ENCODE measurements around the gene MDK.
"Not testable (repeated sequence)": the region's sequence is repeated elsewhere in the genome, so short reads cannot be mapped to it uniquely, and the experiment has no call there.

The MDK gene

GRCh38 chr11:46379482-46380293, 1.8 kb upstream of the MDK start:
- H3K36me3 ChIP-seq (ENCODE audit: control insufficient read depth in 2 of 2, insufficient read depth in 1 of 2, low read length in 2 of 2): peaks cover 0 to 53% of the 10 kb centered on the region in 2 experiments; a peak in 1 of 3 replicates
- CTCF ChIA-PET: interaction anchor here (0.5 to 4.0 kb wide), 5 partner anchors 11 to 462 kb away, joined by 3 to 18 read pairs (median 3); no protein-coding TSS in a partner anchor
- POLR2A ChIA-PET: interaction anchor here (1.1 kb wide), 1 partner anchor 9 kb away, joined by 3 read pairs; no protein-coding TSS in a partner anchor
- H3K9me3 ChIP-seq (ENCODE audit: control insufficient read depth, insufficient read depth, low read depth, low read length); H3K27ac ChIP-seq (ENCODE audit: extremely low read depth, low read depth, low read length); H3K4me3 ChIP-seq (ENCODE audit: low read depth, low read length); H3K4me1 ChIP-seq (ENCODE audit: control insufficient read depth, insufficient read depth, low read length): not testable (repeated sequence)
- peak; percentile 77; the same call in 1 of the 2 replicates for TF ChIP-seq ZBTB20 (tag by site-specific recombination; IDR thresholded peaks at IDR 0.05)
- peak; percentile 61; the same call in 1 of the 2 replicates for TF ChIP-seq GLIS2 (tag by site-specific recombination; IDR thresholded peaks at IDR 0.05)
- TF ChIP-seq SP3 (tag by site-specific recombination; IDR thresholded peaks at IDR 0.05): peak; percentile 38
- TF ChIP-seq SP2 (tag by site-specific recombination; IDR thresholded peaks at IDR 0.05): peak; percentile 63
- peak; percentile 96 for TF ChIP-seq ZIC2 (tag by site-specific recombination; IDR thresholded peaks at IDR 0.05)
- peak; percentile 90 for TF ChIP-seq ZBTB48 (tag by site-specific recombination; IDR thresholded peaks at IDR 0.05)
- TF ChIP-seq ZFHX2 (tag by site-specific recombination; conservative IDR thresholded peaks at IDR 0.05): peak; percentile 51
- TF ChIP-seq, protein P1, sequence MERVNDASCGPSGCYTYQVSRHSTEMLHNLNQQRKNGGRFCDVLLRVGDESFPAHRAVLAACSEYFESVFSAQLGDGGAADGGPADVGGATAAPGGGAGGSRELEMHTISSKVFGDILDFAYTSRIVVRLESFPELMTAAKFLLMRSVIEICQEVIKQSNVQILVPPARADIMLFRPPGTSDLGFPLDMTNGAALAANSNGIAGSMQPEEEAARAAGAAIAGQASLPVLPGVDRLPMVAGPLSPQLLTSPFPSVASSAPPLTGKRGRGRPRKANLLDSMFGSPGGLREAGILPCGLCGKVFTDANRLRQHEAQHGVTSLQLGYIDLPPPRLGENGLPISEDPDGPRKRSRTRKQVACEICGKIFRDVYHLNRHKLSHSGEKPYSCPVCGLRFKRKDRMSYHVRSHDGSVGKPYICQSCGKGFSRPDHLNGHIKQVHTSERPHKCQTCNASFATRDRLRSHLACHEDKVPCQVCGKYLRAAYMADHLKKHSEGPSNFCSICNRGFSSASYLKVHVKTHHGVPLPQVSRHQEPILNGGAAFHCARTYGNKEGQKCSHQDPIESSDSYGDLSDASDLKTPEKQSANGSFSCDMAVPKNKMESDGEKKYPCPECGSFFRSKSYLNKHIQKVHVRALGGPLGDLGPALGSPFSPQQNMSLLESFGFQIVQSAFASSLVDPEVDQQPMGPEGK (tag by site-specific recombination; IDR thresholded peaks at IDR 0.05): peak; percentile 48; the same call in 1 of the 2 replicates
- TF ChIP-seq ZBTB8A (tag by site-specific recombination; IDR thresholded peaks at IDR 0.05): peak; percentile 80
- TF ChIP-seq KLF1 (tag by site-specific recombination; IDR thresholded peaks at IDR 0.05): peak; percentile 21; the same call in 1 of the 2 replicates
- peak; percentile 75 for TF ChIP-seq ZXDB (tag by site-specific recombination; IDR thresholded peaks at IDR 0.05)
- TF ChIP-seq ZNF341 (tag by site-specific recombination; IDR thresholded peaks at IDR 0.05; ENCODE audit: low read depth): peak; percentile 19
- TF ChIP-seq WT1 (tag by site-specific recombination; IDR thresholded peaks at IDR 0.05): 0 out of 2 replicates have a peak, but pooled peaks have one; percentile 14
- peak; percentile 33; the same call in 1 of the 2 replicates for TF ChIP-seq EGR2 (tag by site-specific recombination; IDR thresholded peaks at IDR 0.05; ENCODE audit: low read depth)
- peak; percentile 22; the same call in 1 of the 2 replicates for TF ChIP-seq SCRT2 (tag by site-specific recombination; IDR thresholded peaks at IDR 0.05)
- peak; percentile 59; the same call in 1 of the 2 replicates for TF ChIP-seq ZNF335 (tag by site-specific recombination; conservative IDR thresholded peaks at IDR 0.05)
- peak; percentile 58; the same call in 1 of the 2 replicates for TF ChIP-seq ZNF600 (tag by site-specific recombination; IDR thresholded peaks at IDR 0.05)
- TF ChIP-seq ZBTB17 (tag by site-specific recombination; IDR thresholded peaks at IDR 0.05): peak; percentile 83

GRCh38 chr11:46380340-46381047, 975 bp upstream of the MDK start:
- CTCF ChIA-PET: interaction anchor here (0.7 to 1.1 kb wide), 2 partner anchors 9 to 141 kb away, joined by 3 read pairs; no protein-coding TSS in a partner anchor
- Histone ChIP-seq H3K27ac (ENCODE audit: extremely low read depth, low read depth, low read length) (peak overlapping the region; percentile 78), H3K4me3 (ENCODE audit: low read depth, low read length) (peak overlapping the region; percentile 52), H3K36me3 (ENCODE audit: control insufficient read depth in 2 of 2, insufficient read depth in 1 of 2, low read length in 2 of 2) (peaks cover 0 to 45% of the 10 kb centered on the region in 2 experiments; a peak in 1 of 3 replicates), H3K4me1 (ENCODE audit: control insufficient read depth, insufficient read depth, low read length) (no peaks in the 10 kb centered on the region), H3K9me3 (ENCODE audit: control insufficient read depth, insufficient read depth, low read depth, low read length) (no peaks in the 10 kb centered on the region)
- POLR2A ChIA-PET: no interaction called here
- TF ChIP-seq ZBTB6 (tag by site-specific recombination; IDR thresholded peaks at IDR 0.05) (no peak), ZNF221 (tag by site-specific recombination; IDR thresholded peaks at IDR 0.05; ENCODE audit: borderline replicate concordance) (no peak), ZSCAN18 (tag by site-specific recombination; IDR thresholded peaks at IDR 0.05) (no peak), ZBTB11 (tag by site-specific recombination; conservative IDR thresholded peaks at IDR 0.05; ENCODE audit: low read depth) (no peak), ZFP3 (tag by site-specific recombination; IDR thresholded peaks at IDR 0.05; ENCODE audit: low read depth) (no peak)
